IPS-18c (cell line): Measurements from ENCODE around the gene MAL.

Experiments used
- H3K4me3 ChIP-seq: 2 replicates; pipeline ENCODE4 v1.7.0; 2013; ENCODE audit warnings: low read depth, mild to moderate bottlenecking, low read length, moderate library complexity; ENCODE audit not compliant: insufficient read depth
- H3K9me3 ChIP-seq: one replicate; pipeline ENCODE4 v1.6.1; 2013; ENCODE audit warnings: mild to moderate bottlenecking, low read length, moderate library complexity; ENCODE audit not compliant: control insufficient read depth, insufficient read depth

MAL gene

GRCh38 chr2:94994914-94995552 is 30.5 kb upstream of the MAL start:
- Histone ChIP-seq H3K4me3 (no peak overlapping the region), H3K9me3 (no peaks in the 10 kb centered on the region)

- H3K4me3 ChIP-seq, result no peak overlapping the region
- H3K9me3 ChIP-seq, result no peaks in the 10 kb centered on the region
These were observed 29.8 kb upstream of the MAL start for GRCh38 chr2:94995553-94996304.

GRCh38 chr2:94996305-94997100 is 29.0 kb upstream of the MAL start:
- H3K9me3 ChIP-seq, result no peaks in the 10 kb centered on the region
- H3K4me3 ChIP-seq, result no peak overlapping the region

GRCh38 chr2:94997981-94998930 is 27.3 kb upstream of the MAL start:
- H3K4me3 ChIP-seq, result no peak overlapping the region
- no peaks in the 10 kb centered on the region for H3K9me3 ChIP-seq

- Histone ChIP-seq H3K9me3 (no peaks in the 10 kb centered on the region), H3K4me3 (no peak overlapping the region)
These were observed 26.1 kb upstream of the MAL start for GRCh38 chr2:94999431-94999883.

- Histone ChIP-seq H3K9me3 (no peaks in the 10 kb centered on the region), H3K4me3 (no peak overlapping the region)
These were observed 24.4 kb upstream of the MAL start for GRCh38 chr2:95001051-95001562.

- no peaks in the 10 kb centered on the region for H3K9me3 ChIP-seq
- H3K4me3 ChIP-seq, result no peak overlapping the region
These were observed 23.8 kb upstream of the MAL start for GRCh38 chr2:95001701-95002100.

- Histone ChIP-seq H3K4me3 (no peak overlapping the region), H3K9me3 (no peaks in the 10 kb centered on the region)
These were observed 23.0 kb upstream of the MAL start for GRCh38 chr2:95002498-95002897.

GRCh38 chr2:95004287-95004686 is 21.2 kb upstream of the MAL start:
- Histone ChIP-seq H3K4me3 (no peak overlapping the region), H3K9me3 (no peaks in the 10 kb centered on the region)

- no peaks in the 10 kb centered on the region for H3K9me3 ChIP-seq
- no peak overlapping the region for H3K4me3 ChIP-seq
These were observed 20.8 kb upstream of the MAL start for GRCh38 chr2:95004711-95005110.

- Histone ChIP-seq H3K4me3 (no peak overlapping the region), H3K9me3 (no peaks in the 10 kb centered on the region)
These were observed 19.8 kb upstream of the MAL start for GRCh38 chr2:95005726-95006125.

GRCh38 chr2:95006588-95006987 is 18.9 kb upstream of the MAL start:
- Histone ChIP-seq H3K4me3 (no peak overlapping the region), H3K9me3 (no peaks in the 10 kb centered on the region)

- Histone ChIP-seq H3K9me3 (no peaks in the 10 kb centered on the region), H3K4me3 (no peak overlapping the region)
These were observed 18.4 kb upstream of the MAL start for GRCh38 chr2:95007031-95007609.

GRCh38 chr2:95007822-95008221 is 17.7 kb upstream of the MAL start:
- no peak overlapping the region for H3K4me3 ChIP-seq
- H3K9me3 ChIP-seq, result no peaks in the 10 kb centered on the region

GRCh38 chr2:95008306-95008705 is 17.2 kb upstream of the MAL start:
- Histone ChIP-seq H3K4me3 (no peak overlapping the region), H3K9me3 (no peaks in the 10 kb centered on the region)

- Histone ChIP-seq H3K9me3 (no peaks in the 10 kb centered on the region), H3K4me3 (no peak overlapping the region)
These were observed 16.5 kb upstream of the MAL start for GRCh38 chr2:95008996-95009395.
